Right lobe of liver (tissue), 6 donors: ENCODE measurements around the gene CASP8AP2. TPM values are rescaled to one million over a fixed set of nuclear protein-coding genes. Genes with fewer than 3 reads are reported as not detected.
"Not testable (repeated sequence)": the region's sequence is repeated elsewhere in the genome, so short reads cannot be mapped to it uniquely, and the experiment has no call there.

Experiments used
- ATAC-seq, 4 donors: fragments of 200-7000 bp; cut with Tn5 transposase; one replicate each; pipeline ENCODE4 v1.9.1; 2020; ENCODE audit warnings: mild to moderate bottlenecking in 4 of 4, moderate library complexity in 4 of 4
- DNase-seq, 3 donors: peaks; one replicate each; pipeline ENCODE4 v3.0.0-alpha.2; 2020
- H3K27ac ChIP-seq, 3 donors: fragments of 200-600 bp; one replicate each; pipeline ENCODE4 v1.8.0; 2022
- H3K27me3 ChIP-seq, 2 donors: fragments of 200-600 bp; one replicate each; pipeline ENCODE4 v1.8.0; 2022
- H3K36me3 ChIP-seq, 4 donors: fragments of 200-600 bp; sonication (generic) in 1 of 4; one replicate each; pipeline versions ENCODE4 v1.5.1 to v1.8.0; 2017 to 2022; ENCODE audit warnings: control low read depth in 1 of 4
- H3K4me1 ChIP-seq, 4 donors: fragments of 200-600 bp; sonication (generic) in 1 of 4; one replicate each; pipeline versions ENCODE4 v1.5.1 to v1.8.0; 2017 to 2022; ENCODE audit warnings: control low read depth in 1 of 4
- H3K4me3 ChIP-seq, 3 donors: fragments of 200-600 bp; one replicate each; pipeline ENCODE4 v1.8.0; 2022
- H3K9me3 ChIP-seq, 4 donors: fragments of 200-600 bp; sonication (generic) in 1 of 4; one replicate each; pipeline versions ENCODE4 v1.5.1 to v1.8.0; 2017 to 2022; ENCODE audit warnings: control low read depth in 1 of 4
- POLR2A ChIP-seq: fragments of 450-650 bp; IDR thresholded peaks from one replicate; pipeline ENCODE4 v1.6.1; 2017; ENCODE audit warnings: antibody characterized with exemption, mild to moderate bottlenecking
- WGBS: methylation state at CpG from one replicate; pipeline ENCODE4 v1.1.6; 2018; ENCODE audit warnings: low coverage, low lambda C conversion rate; ENCODE audit not compliant: insufficient coverage; ENCODE audit errors: missing lambda C conversion rate; 5-methylcytosine and 5-hydroxymethylcytosine counted together
- intact Hi-C, 2 donors: fragments of 100-400 bp; cut with DNase I; formaldehyde crosslinking; loops; one replicate each; pipeline versions ENCODE4 v1.11.2 to v1.14.1; 2022
- long read RNA-seq: library from polyadenylated mRNA; unstranded; transcript quantifications from one replicate; pipeline ENCODE4 v2.0.0, GENCODE V29; 2019
- total RNA-seq, 6 experiments: library from RNA; depleted of rRNA in 2 of 6; stranded (reverse); fragments of >200 nt in 2 of 6; fragmentation: NEBNext Ultra II Directional in 3 of 6; extraction: Animal tissue kit (Norgen Biotek cat#: 25700) in 3 of 6; gene quantifications; one replicate each; pipeline versions ENCODE4 v1.1.0 to v1.2.4, GENCODE V29; 2016 to 2023
- TF ChIP-seq, protein P1 (sequence below), 4 donors: fragments of 200-600 bp in 3 of 4; fragments of 450-650 bp in 1 of 4; IDR thresholded peaks; one replicate each; pipeline versions ENCODE4 v1.5.1 to v1.8.0; 2016 to 2022; ENCODE audit warnings: antibody characterized with exemption in 4 of 4, mild to moderate bottlenecking in 2 of 4
- donor health status: DM: no; HTN: yes; CAD: no.
- donor health status: DM: no; HTN: no; CAD: no.
- donor health status: DM: no; HTN: no; CAD: no.
- donor health status: DM: no; HTN: yes; CAD: no.
- donor health status: DM: no; HTN: yes; CAD: no.

Gene CASP8AP2
- total RNA-seq = 1 to 10 TPM; 3.9 to 6.2 (median 5.0) TPM
- long read RNA-seq, partial matches to known transcripts = 1 of 4 reads
- long read RNA-seq, other reads (novel, unspliced or antisense) = 1 of 4 reads

DNA sequence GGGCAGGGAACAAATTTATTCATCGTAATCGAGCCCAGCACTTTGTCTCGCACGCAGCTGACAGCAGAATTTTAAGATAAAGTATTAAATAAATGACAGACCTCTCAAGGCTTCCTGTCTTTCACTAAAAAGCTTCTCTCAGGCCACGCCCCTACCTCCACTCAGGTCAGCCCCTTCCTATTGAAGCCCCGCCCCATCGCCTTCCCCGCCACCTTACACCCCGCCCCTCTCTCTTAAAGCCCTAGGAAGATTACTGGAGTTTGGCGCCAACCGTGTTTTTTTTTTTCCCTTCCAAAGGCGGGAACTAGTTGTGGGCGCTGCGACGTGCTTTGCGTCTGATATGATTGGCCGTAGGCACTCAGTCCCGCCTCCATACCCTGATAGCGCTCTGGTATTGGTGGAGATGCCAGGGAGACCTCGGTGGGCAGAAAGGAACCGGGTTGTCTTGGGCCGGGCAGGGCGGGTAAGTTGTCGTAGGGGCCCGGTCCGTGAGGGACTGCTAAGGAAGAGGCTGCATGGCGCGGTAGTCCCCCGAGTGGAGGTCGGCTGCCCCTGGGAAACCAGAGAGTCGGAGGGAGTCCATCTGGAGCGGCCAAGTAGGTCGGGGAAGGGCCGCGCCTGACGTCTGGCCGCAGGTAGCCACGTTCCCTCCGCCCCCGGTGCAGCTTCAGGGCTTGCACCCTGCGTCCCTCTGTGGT, at the start of gene CASP8AP2:
Gene CASP8AP2 (plus strand): TSS at position 409 of the 698 bp plus-strand sequence.
- peak; percentile 93 to 96 (median 95) for DNase-seq
- no peaks in the 10 kb centered on the region for H3K9me3 ChIP-seq
- intact Hi-C loops = no loop called here
- no peaks in the 10 kb centered on the region for H3K27me3 ChIP-seq
- TF ChIP-seq, protein P1, sequence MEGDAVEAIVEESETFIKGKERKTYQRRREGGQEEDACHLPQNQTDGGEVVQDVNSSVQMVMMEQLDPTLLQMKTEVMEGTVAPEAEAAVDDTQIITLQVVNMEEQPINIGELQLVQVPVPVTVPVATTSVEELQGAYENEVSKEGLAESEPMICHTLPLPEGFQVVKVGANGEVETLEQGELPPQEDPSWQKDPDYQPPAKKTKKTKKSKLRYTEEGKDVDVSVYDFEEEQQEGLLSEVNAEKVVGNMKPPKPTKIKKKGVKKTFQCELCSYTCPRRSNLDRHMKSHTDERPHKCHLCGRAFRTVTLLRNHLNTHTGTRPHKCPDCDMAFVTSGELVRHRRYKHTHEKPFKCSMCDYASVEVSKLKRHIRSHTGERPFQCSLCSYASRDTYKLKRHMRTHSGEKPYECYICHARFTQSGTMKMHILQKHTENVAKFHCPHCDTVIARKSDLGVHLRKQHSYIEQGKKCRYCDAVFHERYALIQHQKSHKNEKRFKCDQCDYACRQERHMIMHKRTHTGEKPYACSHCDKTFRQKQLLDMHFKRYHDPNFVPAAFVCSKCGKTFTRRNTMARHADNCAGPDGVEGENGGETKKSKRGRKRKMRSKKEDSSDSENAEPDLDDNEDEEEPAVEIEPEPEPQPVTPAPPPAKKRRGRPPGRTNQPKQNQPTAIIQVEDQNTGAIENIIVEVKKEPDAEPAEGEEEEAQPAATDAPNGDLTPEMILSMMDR (IDR thresholded peaks at IDR 0.05) = no peak
- TF ChIP-seq POLR2A = peak; percentile 49
- H3K36me3 ChIP-seq = no peaks in the 10 kb centered on the region
- H3K4me1 ChIP-seq = peaks cover 0 to 6% (median 0%) of the 10 kb centered on the region in 4 donors
- peak within 1 kb of the TSS; percentile 86 to 98 (median 97) for H3K4me3 ChIP-seq
- ATAC-seq = peak; percentile 97 to 99 (median 98)
- H3K27ac ChIP-seq = peak within 1 kb of the TSS; percentile 74 to 79 (median 75)
- WGBS = 0% methylated on average over 26 of the region's 41 CpGs

DNA sequence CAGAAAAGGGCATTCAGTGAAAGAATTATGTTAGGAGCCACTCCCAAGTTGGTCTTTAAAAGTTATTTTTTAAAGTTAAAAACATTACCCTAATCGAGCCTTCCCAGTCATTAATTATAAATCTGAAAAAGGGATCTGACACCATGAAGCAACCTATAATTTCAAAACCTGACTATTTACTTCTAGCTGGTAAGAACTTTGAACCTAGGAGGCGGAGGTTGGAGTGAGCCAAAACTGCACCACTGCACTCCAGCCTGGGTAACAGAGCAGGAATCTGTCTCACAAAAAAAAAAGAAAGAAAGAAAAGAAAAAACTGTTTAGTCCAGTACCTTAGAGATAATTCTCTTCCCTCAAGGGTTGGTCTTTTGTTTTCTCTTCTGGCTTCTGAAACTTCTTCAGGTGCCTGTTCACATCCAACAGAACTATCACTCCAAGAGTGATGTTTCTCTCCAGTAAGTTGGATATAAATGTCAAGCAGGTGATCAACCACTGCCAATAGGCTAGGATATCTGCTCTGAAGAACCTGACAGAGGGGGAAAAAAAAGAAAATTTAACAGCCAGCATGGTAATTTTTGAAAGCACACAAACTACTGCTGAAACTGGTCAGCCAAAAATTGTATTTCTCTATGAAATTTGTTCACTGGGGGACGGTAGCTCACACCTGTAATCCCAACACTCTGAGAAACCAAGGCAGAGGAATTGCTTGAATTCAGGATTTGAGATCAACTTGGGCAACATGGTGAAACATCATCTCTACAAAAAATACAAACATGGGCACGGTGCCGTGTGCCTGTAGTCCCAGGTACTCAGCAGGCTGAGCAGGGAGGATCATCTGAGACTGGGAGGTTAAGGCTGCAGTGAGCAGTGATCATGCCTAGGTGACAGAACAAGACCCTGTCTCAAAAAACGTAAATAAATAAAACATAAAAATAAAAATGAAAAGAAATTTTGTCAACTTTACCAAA, 48.3 kb upstream of the CASP8AP2 start:
- peak; percentile 79 to 91 (median 86) for ATAC-seq
- H3K27ac ChIP-seq = peak overlapping the region; percentile 72 to 80 (median 80)
- intact Hi-C loops = no loop called here
- TF ChIP-seq, protein P1 (IDR thresholded peaks at IDR 0.05) = no peak
- no peak for TF ChIP-seq POLR2A
- peaks cover 0 to 3% (median under 1%) of the 10 kb centered on the region in 4 donors for H3K36me3 ChIP-seq
- peak in 2 of 3 donors; percentile 35 to 74 for DNase-seq
- peaks cover 0 to 43% (median 11%) of the 10 kb centered on the region in 4 donors for H3K4me1 ChIP-seq
- H3K9me3 ChIP-seq = no peaks in the 10 kb centered on the region
- H3K4me3 ChIP-seq = no peak overlapping the region
- 44% methylated on average over 6 of the region's 6 CpGs for WGBS
- H3K27me3 ChIP-seq = no peaks in the 10 kb centered on the region

DNA sequence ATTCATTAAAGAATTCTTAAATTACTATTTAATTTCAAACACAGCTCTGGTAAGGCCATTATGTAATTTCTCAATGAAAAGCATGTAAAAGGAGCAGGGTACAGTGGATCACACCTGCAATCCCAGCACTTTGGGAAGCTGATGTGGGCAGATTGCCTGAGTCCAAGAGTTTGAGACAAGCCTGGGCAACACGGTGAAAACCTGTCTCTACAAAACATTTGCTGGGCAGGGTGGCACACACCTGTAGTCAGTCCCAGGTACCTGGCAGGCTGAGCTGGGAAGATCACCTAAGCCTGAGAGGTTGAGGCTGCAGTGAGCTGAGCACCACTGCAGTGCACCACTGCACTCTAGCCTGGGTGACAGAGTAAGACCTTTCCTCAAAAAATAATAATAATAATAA, 47.5 kb upstream of the CASP8AP2 start:
- peak overlapping the region in 2 of 3 donors; percentile 80 for H3K27ac ChIP-seq
- peak in 1 of 3 donors; percentile 72 for DNase-seq
- intact Hi-C loops = no loop called here

DNA sequence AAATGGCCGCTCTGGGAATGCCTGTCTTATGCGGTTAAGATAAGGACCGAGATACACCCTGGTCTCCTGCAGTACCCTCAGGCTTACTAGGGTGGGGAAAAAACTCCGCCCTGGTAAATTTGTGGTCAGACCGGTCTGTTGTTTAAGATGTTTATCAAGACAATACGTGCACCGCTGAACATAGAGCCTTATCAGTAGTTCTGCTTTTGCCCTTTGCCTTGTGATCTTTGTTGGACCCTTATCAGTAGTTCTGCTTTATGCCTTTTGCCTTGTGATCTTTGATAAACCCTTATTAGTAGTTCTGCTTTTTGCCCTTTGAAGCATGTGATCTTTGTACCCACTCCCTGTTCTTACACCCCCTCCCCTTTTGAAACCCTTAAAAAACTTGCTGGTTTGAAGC, 46.4 kb upstream of the CASP8AP2 start:
- H3K4me3 ChIP-seq, H3K9me3 ChIP-seq, H3K27me3 ChIP-seq, DNase-seq, H3K36me3 ChIP-seq, intact Hi-C loops, ATAC-seq: not testable (repeated sequence)
- H3K4me1 ChIP-seq = peaks cover 0 to 60% (median 11%) of the 10 kb centered on the region in 4 donors
- H3K27ac ChIP-seq = peak overlapping the region in 1 of 3 donors; percentile 29
- 70% methylated on average over 7 of the region's 7 CpGs for WGBS

More for the DNA sequence above, 47.5 kb upstream of the CASP8AP2 start:
- H3K27me3 ChIP-seq = no peaks in the 10 kb centered on the region
- H3K4me1 ChIP-seq = peaks cover 0 to 52% (median 11%) of the 10 kb centered on the region in 4 donors
- TF ChIP-seq, protein P1 (IDR thresholded peaks at IDR 0.05) = no peak
- TF ChIP-seq POLR2A = no peak
- peaks cover 0 to 3% (median 0%) of the 10 kb centered on the region in 4 donors for H3K36me3 ChIP-seq
- ATAC-seq = peak in 3 of 4 donors; percentile 21 to 42 (median 33)
- no peak overlapping the region for H3K4me3 ChIP-seq
- WGBS = 25% methylated on average over 1 of the region's 1 CpG
- H3K9me3 ChIP-seq = no peaks in the 10 kb centered on the region
